Measurements from ENCODE around the gene GIT2.

DNA sequence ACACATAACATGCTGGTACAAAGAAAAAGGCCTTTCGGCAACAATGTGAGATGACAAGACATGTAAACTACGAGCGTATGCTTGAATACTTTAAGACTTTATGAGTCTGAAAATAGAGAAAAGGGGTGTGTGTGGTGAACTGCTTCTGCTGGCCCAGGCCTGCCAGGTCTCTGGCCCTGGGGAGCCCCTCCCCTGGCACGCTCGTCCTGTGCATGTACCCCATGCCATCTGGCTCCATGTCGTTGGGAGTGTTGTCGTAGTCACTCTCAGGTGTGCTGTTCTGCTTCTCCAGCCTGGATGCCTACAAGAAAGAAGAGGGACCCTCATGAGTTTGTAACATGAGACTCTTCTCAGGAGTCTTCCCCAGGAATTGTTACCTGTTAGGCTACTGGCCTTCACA is 57.2 kb downstream of the GIT2 start:
- TF ChIP-seq, protein P1, sequence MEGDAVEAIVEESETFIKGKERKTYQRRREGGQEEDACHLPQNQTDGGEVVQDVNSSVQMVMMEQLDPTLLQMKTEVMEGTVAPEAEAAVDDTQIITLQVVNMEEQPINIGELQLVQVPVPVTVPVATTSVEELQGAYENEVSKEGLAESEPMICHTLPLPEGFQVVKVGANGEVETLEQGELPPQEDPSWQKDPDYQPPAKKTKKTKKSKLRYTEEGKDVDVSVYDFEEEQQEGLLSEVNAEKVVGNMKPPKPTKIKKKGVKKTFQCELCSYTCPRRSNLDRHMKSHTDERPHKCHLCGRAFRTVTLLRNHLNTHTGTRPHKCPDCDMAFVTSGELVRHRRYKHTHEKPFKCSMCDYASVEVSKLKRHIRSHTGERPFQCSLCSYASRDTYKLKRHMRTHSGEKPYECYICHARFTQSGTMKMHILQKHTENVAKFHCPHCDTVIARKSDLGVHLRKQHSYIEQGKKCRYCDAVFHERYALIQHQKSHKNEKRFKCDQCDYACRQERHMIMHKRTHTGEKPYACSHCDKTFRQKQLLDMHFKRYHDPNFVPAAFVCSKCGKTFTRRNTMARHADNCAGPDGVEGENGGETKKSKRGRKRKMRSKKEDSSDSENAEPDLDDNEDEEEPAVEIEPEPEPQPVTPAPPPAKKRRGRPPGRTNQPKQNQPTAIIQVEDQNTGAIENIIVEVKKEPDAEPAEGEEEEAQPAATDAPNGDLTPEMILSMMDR (IDR thresholded peaks at IDR 0.05) = no peak
- TF ChIP-seq EP300 (IDR thresholded peaks at IDR 0.05) = no peak
